MM.1S (cell line): ENCODE results near the gene TIMM9.

Source experiments
- EZH2 ChIP-seq: fragments of 300-600 bp; sonication (generic); optimal IDR thresholded peaks from 2 replicates; pipeline ENCODE3; 2017; ENCODE audit warnings: low read depth, mild to moderate bottlenecking, antibody characterized with exemption, low read length, mixed read lengths
- TF ChIP-seq, protein P1 (sequence below): fragments of 300-600 bp; sonication (generic); IDR thresholded peaks from 2 replicates; pipeline ENCODE4 v1.5.1; 2016; ENCODE audit warnings: antibody characterized with exemption, low read length, mixed read lengths

DNA sequence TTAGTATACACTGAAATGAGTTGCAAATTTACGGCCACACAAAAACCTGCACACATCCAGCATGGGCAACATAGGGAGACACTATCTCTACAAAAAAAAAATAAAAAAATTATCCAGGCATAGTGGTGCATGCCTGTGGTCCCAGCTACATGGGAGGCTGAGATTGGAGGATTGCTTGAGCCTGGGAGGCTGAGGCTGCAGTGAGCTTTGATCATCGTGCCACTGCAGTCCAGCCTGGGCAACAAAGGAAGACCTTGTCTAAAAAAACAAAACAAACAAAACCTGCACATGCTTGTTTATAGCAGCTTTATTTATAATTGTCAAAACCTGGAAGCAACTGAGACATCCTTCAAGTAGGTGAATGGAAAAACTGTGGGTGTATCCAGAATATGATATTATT is 36.5 kb downstream of the TIMM9 start:
- TF ChIP-seq, protein P1, sequence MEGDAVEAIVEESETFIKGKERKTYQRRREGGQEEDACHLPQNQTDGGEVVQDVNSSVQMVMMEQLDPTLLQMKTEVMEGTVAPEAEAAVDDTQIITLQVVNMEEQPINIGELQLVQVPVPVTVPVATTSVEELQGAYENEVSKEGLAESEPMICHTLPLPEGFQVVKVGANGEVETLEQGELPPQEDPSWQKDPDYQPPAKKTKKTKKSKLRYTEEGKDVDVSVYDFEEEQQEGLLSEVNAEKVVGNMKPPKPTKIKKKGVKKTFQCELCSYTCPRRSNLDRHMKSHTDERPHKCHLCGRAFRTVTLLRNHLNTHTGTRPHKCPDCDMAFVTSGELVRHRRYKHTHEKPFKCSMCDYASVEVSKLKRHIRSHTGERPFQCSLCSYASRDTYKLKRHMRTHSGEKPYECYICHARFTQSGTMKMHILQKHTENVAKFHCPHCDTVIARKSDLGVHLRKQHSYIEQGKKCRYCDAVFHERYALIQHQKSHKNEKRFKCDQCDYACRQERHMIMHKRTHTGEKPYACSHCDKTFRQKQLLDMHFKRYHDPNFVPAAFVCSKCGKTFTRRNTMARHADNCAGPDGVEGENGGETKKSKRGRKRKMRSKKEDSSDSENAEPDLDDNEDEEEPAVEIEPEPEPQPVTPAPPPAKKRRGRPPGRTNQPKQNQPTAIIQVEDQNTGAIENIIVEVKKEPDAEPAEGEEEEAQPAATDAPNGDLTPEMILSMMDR: no peak
- no peak for TF ChIP-seq EZH2
